ENCODE measurements around the gene PPP1R8. TPM values are rescaled to one million over a fixed set of nuclear protein-coding genes. Genes with fewer than 3 reads are reported as not detected.

Gene PPP1R8
- total RNA-seq: 33.4 and 63.5 TPM in 2 replicates

DNA sequence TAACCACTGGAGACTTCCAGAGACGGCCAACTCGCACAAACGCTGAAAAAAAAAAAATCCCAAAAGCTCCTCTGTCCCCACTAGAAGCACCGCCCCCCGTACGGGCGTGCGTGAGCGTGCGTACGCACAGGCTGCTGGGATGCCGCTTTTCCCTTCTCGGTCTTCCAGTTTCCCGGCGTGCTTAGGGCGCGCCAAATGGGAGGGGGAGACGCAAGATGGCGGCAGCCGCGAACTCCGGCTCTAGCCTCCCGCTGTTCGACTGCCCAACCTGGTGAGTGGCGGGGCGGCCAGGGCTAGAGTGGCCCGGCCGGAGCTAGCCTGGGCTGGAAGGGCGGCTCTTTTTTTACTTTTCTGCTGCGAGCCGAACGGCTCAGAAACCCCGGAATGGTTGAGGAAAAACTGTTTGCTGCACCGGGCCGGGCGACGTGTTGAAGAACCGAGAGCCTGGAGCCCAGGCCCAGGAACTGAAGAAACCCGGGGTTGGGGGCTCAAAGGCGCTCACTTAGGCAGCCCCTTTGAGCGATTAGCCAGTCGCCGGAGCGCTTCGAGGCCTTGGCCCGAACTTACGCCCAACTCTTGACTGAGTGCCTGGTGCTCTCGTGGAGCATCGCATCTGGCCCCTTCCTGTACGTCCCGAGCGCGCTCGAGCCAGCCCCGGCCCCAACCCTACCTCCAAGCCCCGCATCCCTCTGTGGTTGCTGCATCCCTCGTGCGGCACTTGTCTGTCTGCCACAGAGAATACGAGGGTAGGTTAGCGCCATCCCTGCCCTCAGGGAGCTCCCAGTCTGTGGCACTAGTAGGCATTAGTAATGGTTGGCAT lies at the start of gene PPP1R8:
PPP1R8 (plus strand) TSS at position 162 of the 820 bp plus-strand sequence; CDS start at position 216, 54 bp downstream.

DNA sequence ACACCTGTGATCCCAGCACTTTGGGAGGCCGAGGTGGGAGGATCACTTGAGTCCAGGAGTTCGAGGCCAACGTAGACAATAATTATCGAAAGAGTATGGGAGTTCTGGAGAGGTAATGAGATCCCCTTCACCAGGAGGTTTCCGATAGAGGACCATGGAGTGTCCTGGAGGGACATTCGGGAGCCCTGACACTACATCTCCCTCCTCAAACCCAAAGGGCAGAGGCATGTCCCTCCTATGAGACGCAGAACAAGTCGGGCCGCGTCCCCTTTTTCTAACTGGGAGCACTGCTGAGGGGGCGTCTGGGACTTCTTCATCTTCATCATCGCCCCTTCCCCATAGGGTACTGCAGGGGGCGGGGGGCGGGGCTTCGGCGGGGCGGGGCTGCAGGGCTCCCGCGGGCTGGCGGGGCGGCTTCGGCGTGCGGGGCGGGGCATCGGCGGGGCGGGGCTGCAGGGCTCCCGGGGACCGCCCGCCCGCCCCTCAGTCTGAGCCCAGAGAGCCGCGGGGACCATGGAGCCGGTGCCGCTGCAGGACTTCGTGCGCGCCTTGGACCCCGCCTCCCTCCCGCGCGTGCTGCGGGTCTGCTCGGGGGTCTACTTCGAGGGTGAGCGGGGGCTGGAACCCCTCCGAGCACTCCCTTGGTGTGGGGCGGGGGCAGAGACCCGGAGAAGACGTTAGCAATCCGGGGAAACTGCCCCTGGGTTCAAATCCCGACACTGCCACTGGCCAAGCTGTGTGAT lies 41.6 kb downstream of the PPP1R8 start, which contains the start of gene THEMIS2:
THEMIS2 (plus strand) TSS at position 486 of the 743 bp plus-strand sequence; CDS start at position 514, 28 bp downstream.

Other genes with a start within 250 kb of the PPP1R8 start
- gene AHDC1, start 226.6 kb upstream of the PPP1R8 start, total RNA-seq: 3.9 and 17.2 TPM in 2 replicates
- gene FGR, start 195.6 kb upstream of the PPP1R8 start, total RNA-seq: 0.06 and 0.49 TPM in 2 replicates
- 42.7 and 87.9 TPM in 2 replicates for gene IFI6, start 158.6 kb upstream of the PPP1R8 start, total RNA-seq
- 8.0 and 8.6 TPM in 2 replicates for gene FAM76A, start 104.8 kb upstream of the PPP1R8 start, total RNA-seq
- 67.0 and 163 TPM in 2 replicates for gene STX12, start 57.6 kb upstream of the PPP1R8 start, total RNA-seq
- 5.0 and 19.3 TPM in 2 replicates for gene THEMIS2, start 41.8 kb downstream of the PPP1R8 start, total RNA-seq
- gene RPA2, start 83.8 kb downstream of the PPP1R8 start, total RNA-seq: 33.9 and 38.9 TPM in 2 replicates
- gene SMPDL3B, start 104.2 kb downstream of the PPP1R8 start, total RNA-seq: 0.32 and 1.3 TPM in 2 replicates
- 4.9 and 6.9 TPM in 2 replicates for gene XKR8, start 129.2 kb downstream of the PPP1R8 start, total RNA-seq